GM18867 (cell line): Measurements from ENCODE around the gene KCNIP3.
A peak's percentile ranks its signal among the peaks of the same experiment; 100 is the strongest.

Experiments
- ATAC-seq: cut with Tn5 transposase; IDR thresholded peaks from one replicate; pipeline ENCODE4 v1.9.1; 2021; ENCODE audit warnings: mild to moderate bottlenecking, moderate library complexity; ENCODE audit not compliant: unreplicated experiment

The KCNIP3 gene

DNA sequence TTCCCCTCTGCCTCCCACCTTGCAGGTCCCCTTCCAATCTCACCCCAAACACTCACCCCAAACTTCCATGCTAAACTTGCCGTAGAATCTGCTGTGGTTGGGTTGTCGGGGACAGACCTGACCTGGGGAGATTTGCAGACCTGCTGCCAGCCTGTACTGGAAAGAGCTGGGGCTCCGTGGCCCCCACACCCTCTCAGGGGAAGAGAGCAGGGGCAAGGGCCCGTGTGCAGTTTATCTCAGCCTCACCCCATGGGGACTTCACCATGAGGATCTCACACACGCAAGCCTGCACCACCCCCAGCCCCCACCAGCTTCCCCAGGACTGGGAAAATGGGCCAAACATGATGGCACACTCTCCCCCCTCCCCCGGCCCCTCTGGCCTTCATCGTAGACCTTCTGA, 30.7 kb downstream of the KCNIP3 start:
- no peak for ATAC-seq

DNA sequence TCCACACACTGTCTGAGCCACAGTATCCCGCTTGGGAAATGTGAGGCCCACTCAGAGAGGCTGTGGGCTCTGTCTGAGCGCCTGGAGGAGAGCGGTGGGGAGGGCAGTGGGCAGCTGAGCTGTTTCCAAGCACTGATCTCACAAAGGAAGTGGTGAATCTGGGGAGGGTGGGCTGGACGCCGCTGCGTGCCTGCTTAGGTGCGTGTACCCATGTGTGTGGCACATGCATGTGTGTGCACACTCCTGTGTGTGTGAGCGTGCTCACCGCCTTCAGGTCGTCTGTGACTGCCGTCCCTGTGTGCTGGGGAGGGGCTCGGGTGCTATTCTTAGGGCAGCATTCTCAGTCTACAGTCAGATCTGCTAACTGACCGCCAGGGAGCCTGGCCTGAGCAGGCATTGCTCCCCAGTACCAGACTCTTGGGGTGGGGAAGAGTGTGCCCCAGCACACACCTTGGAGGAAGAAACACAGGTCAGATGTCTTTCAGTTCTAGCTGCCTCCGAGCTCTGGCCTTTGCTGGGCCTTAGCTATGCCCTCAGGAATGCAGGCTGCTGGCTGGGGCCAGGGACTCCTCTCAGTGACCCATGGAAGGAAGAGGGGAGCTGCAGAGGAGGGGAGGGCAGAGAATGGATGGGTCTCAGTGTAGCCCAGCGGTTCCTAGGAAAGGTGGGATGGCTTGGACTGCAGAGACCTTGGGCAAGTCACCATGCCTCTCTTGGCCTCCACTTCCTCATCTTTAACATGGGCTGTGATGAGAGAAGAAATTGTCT, 31.4 kb downstream of the KCNIP3 start:
- no peak for ATAC-seq

GRCh38 chr2:95329401-95329800, 32.3 kb downstream of the KCNIP3 start:
- ATAC-seq = no peak

DNA sequence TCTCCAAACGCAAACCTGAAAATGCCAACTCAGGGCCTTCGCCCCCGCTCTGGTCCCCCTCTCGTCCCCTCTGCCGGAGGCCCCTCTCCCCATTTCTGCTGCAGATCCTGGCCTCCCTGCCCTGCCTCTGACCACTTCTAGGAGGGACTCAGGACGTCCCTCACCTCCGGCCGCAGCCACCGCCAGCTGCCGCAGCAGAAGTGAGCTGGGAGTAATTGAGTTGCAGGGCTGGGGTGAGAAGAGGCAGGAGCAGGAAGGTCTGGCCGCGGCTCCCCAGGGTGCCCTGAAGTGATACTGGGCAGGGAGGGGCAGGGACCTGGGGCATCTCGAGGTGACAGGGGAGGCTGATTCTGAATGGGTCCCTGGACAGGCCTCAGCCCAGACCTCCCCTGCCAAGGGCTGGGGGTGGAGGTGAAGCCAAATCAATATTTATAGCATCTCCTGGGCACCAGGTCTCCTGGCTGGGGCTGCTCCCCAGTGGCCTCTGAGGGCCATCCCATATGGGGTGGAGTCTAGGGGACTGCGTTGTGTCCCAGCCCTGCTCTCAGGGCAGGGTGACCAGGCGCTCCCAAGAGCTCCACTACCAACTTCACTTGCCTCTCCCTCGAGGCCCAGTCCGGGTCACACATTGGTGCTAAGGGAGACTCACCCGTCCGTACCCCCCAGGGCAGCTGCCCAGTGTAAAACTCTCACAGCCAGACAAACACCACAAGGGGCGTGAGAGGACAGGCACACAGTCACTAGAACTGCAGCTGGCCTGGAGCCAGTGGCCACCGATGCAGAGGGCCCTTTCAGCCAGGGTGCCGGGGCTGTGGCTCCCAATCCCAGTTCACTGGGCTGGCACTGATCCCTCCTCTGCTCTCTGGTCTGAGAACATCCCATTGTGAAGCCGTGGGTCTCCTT, 33.0 kb downstream of the KCNIP3 start:
- ATAC-seq = no peak

DNA sequence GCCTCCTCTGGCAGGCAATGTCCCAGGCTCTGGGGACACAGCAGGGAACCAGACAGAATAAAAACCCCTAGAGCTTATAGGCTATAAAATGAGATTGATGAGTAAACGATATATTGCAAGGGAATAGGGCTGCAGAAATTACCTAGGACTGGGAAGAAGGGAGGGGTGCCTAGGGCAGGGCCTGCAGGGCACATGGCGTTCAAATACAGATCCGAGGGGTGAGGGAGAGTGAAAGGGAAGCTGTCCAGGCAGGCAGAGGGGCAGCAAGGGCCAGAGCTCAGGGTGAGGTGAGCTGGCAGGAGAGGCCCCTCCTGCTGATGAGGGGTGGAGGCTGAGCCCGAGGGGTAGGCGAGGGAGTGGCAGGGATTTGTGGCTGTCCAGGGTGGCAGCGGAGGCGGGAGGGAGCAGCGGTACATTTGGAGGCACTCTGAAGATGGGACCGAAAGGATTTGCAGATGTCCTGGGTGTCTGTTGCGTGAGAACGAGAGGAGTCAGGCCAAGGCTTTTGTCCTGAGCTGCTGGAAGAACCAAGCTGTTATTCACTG, 33.7 kb downstream of the KCNIP3 start:
- ATAC-seq = no peak

DNA sequence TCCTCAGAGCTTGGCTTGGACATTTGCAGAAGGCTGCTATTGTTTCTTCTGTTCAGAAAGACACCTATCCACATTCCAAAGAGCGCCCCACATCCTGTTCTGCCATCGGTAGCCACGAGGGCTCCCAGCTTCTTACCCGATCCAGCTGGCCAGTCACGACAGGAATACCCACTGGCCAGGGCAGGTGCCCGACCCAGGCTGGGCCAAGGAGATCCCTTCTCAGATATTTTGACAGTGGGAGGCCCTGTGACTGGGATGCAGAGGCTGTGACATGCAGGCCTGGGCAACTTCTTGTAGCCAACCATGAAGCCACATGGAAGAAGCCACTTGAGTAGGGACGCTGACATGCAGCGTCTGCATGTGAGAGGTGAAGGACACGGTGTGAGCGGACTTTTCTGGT, 34.5 kb downstream of the KCNIP3 start:
- no peak for ATAC-seq

DNA sequence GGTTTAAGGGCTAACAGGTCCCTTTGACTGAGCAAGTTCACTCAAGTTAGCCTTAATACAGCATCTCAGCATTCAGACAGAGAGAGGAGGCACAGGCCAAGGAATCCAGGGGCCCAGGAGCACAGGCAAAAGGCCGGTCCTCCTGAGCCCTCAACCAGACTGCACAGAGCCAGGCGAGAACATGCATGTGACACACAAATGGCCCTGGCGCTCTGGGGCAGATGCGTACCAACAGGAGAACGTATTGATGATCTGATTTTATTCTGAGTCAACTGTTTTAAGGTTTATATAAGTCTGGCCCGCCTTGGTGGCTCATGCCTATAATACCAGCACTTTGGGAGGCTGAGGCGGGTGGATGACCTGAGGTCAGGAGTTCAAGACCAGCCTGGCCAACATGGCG, 34.9 kb downstream of the KCNIP3 start:
- no peak for ATAC-seq

DNA sequence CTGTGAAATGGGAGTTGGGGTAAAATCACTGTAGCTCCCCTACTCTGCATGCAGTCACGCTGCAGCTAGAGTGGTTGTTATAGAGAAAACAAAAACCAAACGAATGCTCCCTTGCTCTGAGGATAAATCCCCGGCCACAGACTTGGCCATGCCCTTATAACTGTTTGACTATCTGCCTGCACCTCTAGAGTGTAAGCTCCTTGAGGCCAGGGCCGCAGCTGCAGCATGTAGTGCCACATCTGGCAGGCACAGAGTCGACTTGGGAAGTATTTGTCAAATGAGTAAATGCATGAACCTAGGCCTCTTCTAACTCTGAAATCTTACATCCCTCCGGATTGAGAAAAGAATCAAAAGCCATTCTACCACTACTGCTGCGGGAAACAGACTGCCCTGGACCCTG, 35.9 kb downstream of the KCNIP3 start:
- ATAC-seq = no peak

DNA sequence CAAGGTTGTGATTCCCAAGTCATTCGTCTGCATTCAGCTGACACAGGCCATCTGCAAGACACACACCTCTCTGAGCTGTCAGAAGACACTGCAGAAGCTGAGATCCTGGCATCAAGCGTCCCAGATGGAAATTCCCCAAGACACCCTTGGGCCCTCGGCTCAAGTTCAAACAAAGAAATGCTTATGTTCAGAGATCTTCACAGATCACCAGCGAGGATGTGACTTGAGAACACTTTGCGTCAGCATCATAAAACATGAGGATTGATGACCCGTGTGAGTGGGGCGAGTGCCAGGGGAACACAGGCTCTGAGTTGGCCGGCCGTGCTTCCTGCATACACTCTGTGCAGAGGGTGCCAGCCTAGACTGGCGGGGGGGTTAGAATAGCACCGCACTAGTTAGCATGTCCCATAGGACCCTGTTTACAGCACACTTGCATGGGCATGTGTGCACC, 36.8 kb downstream of the KCNIP3 start:
- ATAC-seq = no peak

DNA sequence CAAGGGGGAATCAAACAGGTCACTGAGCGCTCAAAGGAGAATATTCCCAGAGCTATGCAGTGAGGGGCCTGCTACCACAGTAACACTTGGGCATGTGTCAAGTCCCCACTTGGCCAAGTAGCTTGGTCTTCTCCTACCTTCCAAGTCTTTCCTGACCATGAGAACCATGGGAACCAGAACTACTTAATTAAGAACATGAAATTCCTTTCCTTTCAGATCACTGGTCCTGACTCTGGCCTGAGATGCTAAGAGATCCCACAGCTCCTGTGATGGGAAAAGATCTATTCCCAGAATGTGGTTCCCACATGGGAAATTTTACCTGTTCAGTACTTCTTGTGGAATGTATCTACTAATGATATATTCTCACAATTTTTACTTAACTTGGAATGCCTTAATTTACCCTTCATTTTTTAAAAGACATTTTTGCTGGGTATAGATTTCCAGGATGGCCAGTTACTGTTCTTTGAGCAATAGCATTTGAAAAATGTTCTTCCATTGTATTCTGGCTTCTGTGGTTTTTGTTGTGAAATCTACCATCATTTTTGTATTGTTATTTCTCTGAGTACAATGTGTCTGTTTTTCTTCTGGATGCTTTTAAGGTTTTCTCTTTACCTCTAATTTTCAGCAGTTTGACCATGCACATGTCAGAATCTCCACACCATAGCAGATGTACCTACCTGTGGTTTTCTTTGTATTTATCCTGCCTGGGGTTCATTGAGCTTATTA, 37.9 kb downstream of the KCNIP3 start:
- no peak for ATAC-seq

GRCh38 chr2:95336406-95336805, 39.3 kb downstream of the KCNIP3 start:
- ATAC-seq = no peak

DNA sequence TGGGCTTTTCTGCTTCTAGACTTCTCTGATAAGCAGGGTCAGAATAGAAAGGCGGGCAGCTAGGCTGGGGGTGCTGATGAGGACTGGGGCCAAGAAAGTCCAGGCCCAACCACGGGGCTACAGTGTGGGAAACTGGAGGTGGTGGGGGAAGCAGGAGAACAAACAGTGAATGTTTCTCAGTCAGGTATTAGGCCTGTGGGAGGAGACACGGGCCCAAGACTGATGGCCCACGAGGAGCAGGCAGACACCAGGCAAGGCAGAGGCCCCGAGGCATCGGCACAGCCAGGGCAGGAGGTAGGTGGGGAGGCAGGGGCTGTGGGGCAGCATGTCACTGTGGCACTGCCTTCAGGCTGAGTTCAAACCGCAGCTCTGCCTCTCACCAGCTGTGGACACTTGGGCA, 40.7 kb downstream of the KCNIP3 start:
- ATAC-seq = no peak

- no peak for ATAC-seq
Measured at GRCh38 chr2:95342556-95343320, 45.6 kb downstream of the KCNIP3 start.

GRCh38 chr2:95343429-95344214, 46.5 kb downstream of the KCNIP3 start:
- no peak for ATAC-seq

DNA sequence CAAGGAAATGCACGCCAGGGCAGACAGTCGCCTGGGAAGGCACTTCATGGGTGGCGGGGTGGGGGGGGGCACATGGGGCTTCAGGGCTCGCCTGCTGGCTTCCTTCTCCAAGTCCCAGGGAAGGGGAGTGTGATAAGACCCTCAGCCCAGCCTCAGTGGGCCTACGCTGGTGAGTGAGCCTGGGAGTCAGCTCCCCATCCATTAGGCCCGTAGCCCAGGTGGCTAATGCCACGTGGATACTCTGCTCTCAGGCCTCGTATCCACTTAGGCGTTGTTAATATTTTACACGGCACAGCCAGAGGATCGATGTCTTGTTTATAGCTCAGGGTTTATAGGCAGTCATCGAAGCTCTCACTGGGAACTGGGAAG, 47.1 kb downstream of the KCNIP3 start:
- ATAC-seq = no peak

GRCh38 chr2:95344656-95345055, 47.5 kb downstream of the KCNIP3 start:
- no peak for ATAC-seq

DNA sequence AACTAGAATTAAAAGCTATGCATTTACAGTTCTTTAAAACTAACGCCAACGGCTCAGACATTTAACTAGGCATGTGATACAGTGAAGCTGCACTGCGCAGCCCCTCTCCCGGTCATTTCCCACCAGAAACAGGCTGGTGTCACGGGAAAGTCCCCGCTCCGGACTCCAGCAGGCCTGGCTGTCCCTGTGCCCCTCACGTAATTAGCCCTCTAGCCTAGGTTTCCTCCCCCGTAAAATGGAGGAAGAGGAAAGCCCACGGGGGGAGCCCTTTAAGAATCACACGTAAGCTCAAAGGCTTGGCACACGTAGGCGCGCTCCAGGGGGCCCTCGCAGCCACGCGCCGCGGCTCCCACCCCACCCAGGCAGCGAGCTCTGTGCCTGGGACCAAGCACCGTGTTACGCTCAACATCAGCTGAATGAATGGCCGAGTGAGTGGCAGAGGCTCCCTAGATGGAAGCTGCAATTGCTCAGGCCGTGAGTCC, 48.0 kb downstream of the KCNIP3 start:
- peak; percentile 14 for ATAC-seq

- peak; percentile 83 for ATAC-seq
Measured at GRCh38 chr2:95345563-95346230, 48.5 kb downstream of the KCNIP3 start.

GRCh38 chr2:95346231-95346737, 49.1 kb downstream of the KCNIP3 start:
- no peak for ATAC-seq
